Measurements from ENCODE around the gene SHB.
"Not testable (repeated sequence)": the region's sequence is repeated elsewhere in the genome, so short reads cannot be mapped to it uniquely, and the experiment has no call there.

SHB gene

GRCh38 chr9:37906312-37907239, 162.5 kb downstream of the SHB start:
- Histone ChIP-seq H3K9ac (ENCODE audit: low read length) (no peak overlapping the region), H3K4me3 (ENCODE audit: low read length) (no peak overlapping the region), H3K4me1 (ENCODE audit: control insufficient read depth, insufficient read depth, low read length) (peaks cover 13% of the 10 kb centered on the region), H3K27me3 (ENCODE audit: control insufficient read depth, insufficient read depth, low read length) (no peaks in the 10 kb centered on the region), H3K27ac (ENCODE audit: low read depth, low read length) (no peak overlapping the region), H3K36me3 (ENCODE audit: control insufficient read depth, insufficient read depth, low read length) (no peaks in the 10 kb centered on the region)

GRCh38 chr9:37905776-37906175, 163.3 kb downstream of the SHB start:
- Histone ChIP-seq H3K27ac (ENCODE audit: low read depth, low read length) (no peak overlapping the region), H3K9ac (ENCODE audit: low read length) (no peak overlapping the region), H3K4me1 (ENCODE audit: control insufficient read depth, insufficient read depth, low read length) (peaks cover 13% of the 10 kb centered on the region), H3K4me3 (ENCODE audit: low read length) (no peak overlapping the region), H3K36me3 (ENCODE audit: control insufficient read depth, insufficient read depth, low read length) (no peaks in the 10 kb centered on the region), H3K27me3 (ENCODE audit: control insufficient read depth, insufficient read depth, low read length) (no peaks in the 10 kb centered on the region)

GRCh38 chr9:37905131-37905505, 163.9 kb downstream of the SHB start:
- Histone ChIP-seq H3K27ac (ENCODE audit: low read depth, low read length) (peak overlapping the region; percentile 81), H3K4me1 (ENCODE audit: control insufficient read depth, insufficient read depth, low read length) (peaks cover 13% of the 10 kb centered on the region), H3K4me3 (ENCODE audit: low read length) (peak overlapping the region; percentile 71), H3K9ac (ENCODE audit: low read length) (no peak overlapping the region), H3K27me3 (ENCODE audit: control insufficient read depth, insufficient read depth, low read length) (no peaks in the 10 kb centered on the region), H3K36me3 (ENCODE audit: control insufficient read depth, insufficient read depth, low read length) (no peaks in the 10 kb centered on the region)

- Histone ChIP-seq H3K4me3 (ENCODE audit: low read length) (peak overlapping the region; percentile 71), H3K36me3 (ENCODE audit: control insufficient read depth, insufficient read depth, low read length) (no peaks in the 10 kb centered on the region), H3K9ac (ENCODE audit: low read length) (peak overlapping the region; percentile 58), H3K4me1 (ENCODE audit: control insufficient read depth, insufficient read depth, low read length) (peaks cover 13% of the 10 kb centered on the region), H3K27ac (ENCODE audit: low read depth, low read length) (peak overlapping the region; percentile 81), H3K27me3 (ENCODE audit: control insufficient read depth, insufficient read depth, low read length) (no peaks in the 10 kb centered on the region)
Observed at GRCh38 chr9:37904445-37905130, 164.4 kb downstream of the SHB start.

DNA sequence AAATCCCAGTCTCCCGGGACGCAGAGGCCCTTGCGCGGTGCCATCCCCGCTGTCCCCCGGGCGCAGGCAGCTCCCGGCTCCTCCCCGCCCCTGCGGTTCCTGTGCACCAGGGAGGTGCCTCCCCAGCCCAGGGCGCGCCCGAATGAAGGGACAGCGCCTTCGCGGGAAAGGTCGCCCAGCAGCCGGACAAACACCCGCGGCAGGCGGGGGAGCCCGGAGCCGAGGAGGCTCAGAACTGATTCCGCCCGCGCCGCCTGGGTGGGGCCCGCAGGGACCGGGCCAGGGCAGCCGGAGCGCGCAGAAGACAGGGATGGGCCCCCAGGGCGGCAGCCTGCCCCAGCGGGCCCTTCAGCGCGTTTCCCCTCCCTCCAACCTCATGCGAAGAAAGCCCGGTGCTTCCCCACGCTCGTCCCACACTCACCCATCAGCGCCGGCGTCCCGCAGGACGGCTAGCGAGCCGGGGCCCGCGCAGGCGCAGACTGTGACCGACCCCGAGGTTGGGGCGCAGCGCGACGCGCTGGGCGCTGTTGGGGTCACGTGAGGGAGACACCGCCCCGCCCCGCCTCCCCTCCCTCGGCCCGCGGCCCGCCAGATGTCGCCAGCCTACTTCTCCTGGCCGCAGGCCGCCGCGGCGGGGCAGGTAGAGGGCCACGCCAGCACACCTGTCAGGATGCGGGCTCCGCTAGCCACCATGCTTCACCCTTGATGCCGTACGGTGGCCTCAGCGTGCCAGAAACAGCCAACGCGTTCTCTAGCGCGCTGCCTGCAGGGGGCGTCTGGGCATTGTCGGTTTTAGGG, 165.2 kb downstream of the SHB start, which contains the start of gene SLC25A51:
TSS of gene SLC25A51 (minus strand) at position 481 of the 798 bp plus-strand sequence. CDS start 15,577 bp downstream, outside the sequence.
- Histone ChIP-seq H3K9ac (ENCODE audit: low read length) (peak within 1 kb of the TSS; percentile 76), H3K36me3 (ENCODE audit: control insufficient read depth, insufficient read depth, low read length) (no peaks in the 10 kb centered on the region), H3K27me3 (ENCODE audit: control insufficient read depth, insufficient read depth, low read length) (no peaks in the 10 kb centered on the region), H3K4me1 (ENCODE audit: control insufficient read depth, insufficient read depth, low read length) (peaks cover 13% of the 10 kb centered on the region), H3K4me3 (ENCODE audit: low read length) (peak within 1 kb of the TSS; percentile 71), H3K27ac (ENCODE audit: low read depth, low read length) (peak within 1 kb of the TSS; percentile 81)

- Histone ChIP-seq H3K36me3 (ENCODE audit: control insufficient read depth, insufficient read depth, low read length) (no peaks in the 10 kb centered on the region), H3K27ac (ENCODE audit: low read depth, low read length) (peak overlapping the region; percentile 81), H3K9ac (ENCODE audit: low read length) (peak overlapping the region; percentile 76), H3K4me1 (ENCODE audit: control insufficient read depth, insufficient read depth, low read length) (peaks cover 13% of the 10 kb centered on the region), H3K4me3 (ENCODE audit: low read length) (peak overlapping the region; percentile 71), H3K27me3 (ENCODE audit: control insufficient read depth, insufficient read depth, low read length) (no peaks in the 10 kb centered on the region)
Observed at GRCh38 chr9:37902796-37903646, 166.0 kb downstream of the SHB start.

DNA sequence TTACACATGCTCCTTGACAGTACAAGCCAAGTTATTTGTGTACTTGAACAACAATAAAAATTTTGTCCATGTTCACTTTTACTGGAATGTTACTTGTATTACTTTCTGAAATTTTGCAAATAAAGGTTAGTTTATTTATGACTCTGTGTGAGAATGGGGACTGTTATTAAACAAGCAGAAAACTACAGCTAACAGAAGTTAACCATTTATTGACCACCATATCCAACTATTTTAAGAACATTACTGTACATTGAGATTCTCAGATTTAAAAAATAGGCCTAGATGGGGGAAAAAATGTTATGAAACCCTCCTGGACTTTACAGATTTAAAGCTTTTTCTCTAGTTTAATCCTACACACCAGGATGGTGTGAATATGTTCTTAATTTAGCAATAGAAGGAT, 166.9 kb downstream of the SHB start:
- H3K27me3 ChIP-seq (ENCODE audit: control insufficient read depth, insufficient read depth, low read length): no peaks in the 10 kb centered on the region
- H3K9ac ChIP-seq (ENCODE audit: low read length): no peak overlapping the region
- no peak overlapping the region for H3K27ac ChIP-seq (ENCODE audit: low read depth, low read length)
- H3K4me1 ChIP-seq (ENCODE audit: control insufficient read depth, insufficient read depth, low read length): peaks cover 13% of the 10 kb centered on the region
- peaks cover 3% of the 10 kb centered on the region for H3K36me3 ChIP-seq (ENCODE audit: control insufficient read depth, insufficient read depth, low read length)
- no peak overlapping the region for H3K4me3 ChIP-seq (ENCODE audit: low read length)

DNA sequence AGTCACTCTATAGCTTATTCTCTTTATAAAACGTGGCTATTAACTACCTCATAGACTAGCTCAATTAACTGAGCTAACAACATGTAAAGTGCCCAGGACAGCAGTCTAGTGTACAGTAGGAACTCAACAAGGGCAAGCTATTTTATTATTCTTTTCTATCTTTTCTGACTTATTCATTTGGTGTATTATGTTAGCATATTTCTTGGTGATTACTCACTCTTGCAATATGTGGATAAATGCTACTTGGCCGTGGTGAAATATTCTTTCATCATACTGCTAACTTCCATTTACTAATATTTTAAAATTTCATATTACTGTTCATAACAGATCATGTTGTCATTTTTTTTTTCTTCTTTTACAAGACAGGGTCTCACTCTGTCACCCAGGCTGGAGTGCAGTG, 170.0 kb downstream of the SHB start:
- Histone ChIP-seq H3K9ac (ENCODE audit: low read length) (no peak overlapping the region), H3K4me1 (ENCODE audit: control insufficient read depth, insufficient read depth, low read length) (peaks cover 10% of the 10 kb centered on the region), H3K27me3 (ENCODE audit: control insufficient read depth, insufficient read depth, low read length) (no peaks in the 10 kb centered on the region), H3K4me3 (ENCODE audit: low read length) (no peak overlapping the region), H3K36me3 (ENCODE audit: control insufficient read depth, insufficient read depth, low read length) (peaks cover 6% of the 10 kb centered on the region), H3K27ac (ENCODE audit: low read depth, low read length) (no peak overlapping the region)

- no peak overlapping the region for H3K9ac ChIP-seq (ENCODE audit: low read length)
- H3K27ac ChIP-seq (ENCODE audit: low read depth, low read length): no peak overlapping the region
- H3K4me1 ChIP-seq (ENCODE audit: control insufficient read depth, insufficient read depth, low read length): peaks cover 3% of the 10 kb centered on the region
- H3K4me3 ChIP-seq (ENCODE audit: low read length): no peak overlapping the region
- H3K36me3 ChIP-seq (ENCODE audit: control insufficient read depth, insufficient read depth, low read length): peaks cover 8% of the 10 kb centered on the region
- no peaks in the 10 kb centered on the region for H3K27me3 ChIP-seq (ENCODE audit: control insufficient read depth, insufficient read depth, low read length)
Observed at GRCh38 chr9:37897665-37898064, 171.4 kb downstream of the SHB start.

GRCh38 chr9:37892063-37892462, 177.0 kb downstream of the SHB start:
- Histone ChIP-seq H3K27me3 (ENCODE audit: control insufficient read depth, insufficient read depth, low read length) (no peaks in the 10 kb centered on the region), H3K27ac (ENCODE audit: low read depth, low read length) (no peak overlapping the region), H3K4me3 (ENCODE audit: low read length) (no peak overlapping the region), H3K9ac (ENCODE audit: low read length) (no peak overlapping the region), H3K4me1 (ENCODE audit: control insufficient read depth, insufficient read depth, low read length) (no peaks in the 10 kb centered on the region), H3K36me3 (ENCODE audit: control insufficient read depth, insufficient read depth, low read length) (peaks cover 7% of the 10 kb centered on the region)

DNA sequence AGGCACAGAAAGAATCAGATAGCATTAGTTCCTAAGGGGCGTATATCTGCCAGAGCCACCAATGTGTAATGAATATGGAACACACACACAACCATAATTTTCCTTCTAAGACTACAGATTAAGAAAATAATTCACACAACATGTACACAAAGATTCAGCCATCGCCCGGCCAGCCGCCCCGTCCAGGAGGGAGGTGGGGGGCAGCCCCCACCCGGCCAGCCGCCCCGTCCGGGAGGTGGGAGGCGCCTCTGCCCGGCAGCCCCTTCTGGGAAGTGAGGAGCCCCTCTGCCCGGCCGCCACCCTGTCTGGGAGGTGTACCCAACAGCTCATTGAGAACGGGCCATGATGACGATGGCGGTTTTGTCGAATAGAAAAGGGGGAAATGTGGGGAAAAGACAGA, 178.0 kb downstream of the SHB start:
- H3K36me3 ChIP-seq (ENCODE audit: control insufficient read depth, insufficient read depth, low read length); H3K4me3 ChIP-seq (ENCODE audit: low read length); H3K4me1 ChIP-seq (ENCODE audit: control insufficient read depth, insufficient read depth, low read length); H3K27ac ChIP-seq (ENCODE audit: low read depth, low read length); H3K9ac ChIP-seq (ENCODE audit: low read length); H3K27me3 ChIP-seq (ENCODE audit: control insufficient read depth, insufficient read depth, low read length): not testable (repeated sequence)
